Caco-2 (cell line): ENCODE results near the gene SMCO4. TPM values are rescaled to one million over a fixed set of nuclear protein-coding genes. Genes with fewer than 3 reads are reported as not detected.

Experiments used
- BruUV-seq: library from RNA; stranded (reverse); fragments of 400-500 nt; replicated peaks from 2 replicates; lab custom pipeline; 2021; lab: Mats Ljungman, UMichigan
- CTCF ChIA-PET: fragments of 300-600 bp; sonication (Branson Sonifier 250); formaldehyde crosslinking; loops from one replicate; lab custom pipeline; 2022; ENCODE audit warnings: antibody characterized with exemption; lab: Charles Lee
- POLR2A ChIA-PET: fragments of 300-600 bp; sonication (Branson Sonifier 250); formaldehyde crosslinking; loops from one replicate; lab custom pipeline; 2022; ENCODE audit warnings: antibody characterized with exemption; lab: Charles Lee
- DNase-seq, 2 experiments: peaks; one replicate each; pipeline versions ENCODE4 v3.0.0 to v3.0.0-alpha.2; 2020 to 2022
- H3K27me3 ChIP-seq: replicated peaks from 2 replicates; pipeline ENCODE4 v1.6.0; 2011; ENCODE audit warnings: low read length; ENCODE audit not compliant: control insufficient read depth, insufficient read depth
- H3K36me3 ChIP-seq: 2 replicates; pipeline ENCODE4 v1.5.1; 2011; ENCODE audit warnings: low read length; ENCODE audit not compliant: control insufficient read depth, insufficient read depth
- H3K4me1 ChIP-seq: fragments of 250-450 bp; sonication (Bioruptor Pico); 2 replicates; pipeline ENCODE4 v1.5.1; 2020; ENCODE audit warnings: mild to moderate bottlenecking
- H3K4me3 ChIP-seq: 2 replicates; pipeline ENCODE4 v1.5.1; 2011; ENCODE audit warnings: low read depth, mild to moderate bottlenecking, control low read depth, low read length
- H3K9me3 ChIP-seq: fragments of 250-450 bp; sonication (Bioruptor Pico); 2 replicates; pipeline ENCODE4 v1.5.1; 2020; ENCODE audit warnings: mild to moderate bottlenecking, moderate library complexity
- H3K27ac Mint-ChIP-seq: one replicate; pipeline ENCODE4 v1.8.0; 2022; ENCODE audit warnings: mixed read lengths; ENCODE audit not compliant: unreplicated experiment
- H3K27me3 Mint-ChIP-seq: one replicate; pipeline ENCODE4 v1.8.0; 2022; ENCODE audit warnings: mixed read lengths; ENCODE audit not compliant: insufficient read depth, unreplicated experiment
- H3K36me3 Mint-ChIP-seq: one replicate; pipeline ENCODE4 v1.8.0; 2022; ENCODE audit warnings: mild to moderate bottlenecking, mixed read lengths; ENCODE audit not compliant: insufficient read depth, unreplicated experiment
- H3K4me1 Mint-ChIP-seq: one replicate; pipeline ENCODE4 v1.8.0; 2022; ENCODE audit warnings: low read depth, mixed read lengths; ENCODE audit not compliant: unreplicated experiment
- H3K4me3 Mint-ChIP-seq: one replicate; pipeline ENCODE4 v1.8.0; 2022; ENCODE audit warnings: mild to moderate bottlenecking, moderate library complexity, mixed read lengths; ENCODE audit not compliant: unreplicated experiment
- H3K9me3 Mint-ChIP-seq: one replicate; pipeline ENCODE4 v1.8.0; 2022; ENCODE audit warnings: mixed read lengths; ENCODE audit not compliant: unreplicated experiment
- intact Hi-C: fragments of 100-400 bp; cut with micrococcal nuclease; formaldehyde crosslinking; loops from one replicate; pipeline ENCODE4 v1.10.0; 2022; ENCODE audit not compliant: unreplicated experiment
- total RNA-seq: library from RNA; stranded (reverse); gene quantifications from 2 replicates; pipeline ENCODE4 v1.2.3, GENCODE V29; 2022
- TF ChIP-seq, protein P1 (sequence below), 2 experiments: fragments of 200-600 bp in 1 of 2; IDR thresholded peaks; 1 replicate in 1 of 2; 2 replicates in 1 of 2; pipeline versions ENCODE4 v1.5.1 to v1.8.0; 2011 to 2022; ENCODE audit warnings: antibody characterized with exemption in 1 of 2, control low read depth in 1 of 2, inconsistent platforms in 1 of 2, low read depth in 1 of 2, low read length in 1 of 2, mild to moderate bottlenecking in 1 of 2, moderate library complexity in 1 of 2; ENCODE audit not compliant: insufficient read depth in 1 of 2, severe bottlenecking in 1 of 2, unreplicated experiment in 1 of 2

SMCO4 gene
- total RNA-seq, 1 experiment from 2014 or later: 46.3 TPM

DNA sequence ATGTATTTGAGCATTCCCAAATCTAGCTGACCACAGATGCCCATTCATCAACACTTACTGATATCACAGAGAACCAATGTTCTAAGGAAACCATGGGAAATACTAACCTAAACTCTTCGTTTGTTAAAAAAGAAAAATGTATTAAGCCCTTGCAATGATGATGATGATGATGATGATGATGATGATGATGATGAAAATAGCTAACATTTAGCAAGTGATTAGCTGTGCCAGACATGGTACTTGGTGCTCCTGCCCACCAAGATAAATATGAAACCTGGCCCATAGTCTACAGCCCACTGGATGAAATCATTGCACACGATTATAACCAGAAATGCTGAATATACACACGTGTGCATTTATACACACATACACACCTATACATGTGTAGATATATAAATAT is 37.5 kb downstream of the SMCO4 start:
- Mint-ChIP-seq H3K27ac (no peak overlapping the region), H3K27me3 (no peaks in the 10 kb centered on the region), H3K9me3 (peaks cover 18% of the 10 kb centered on the region), H3K4me3 (no peak overlapping the region), H3K4me1 (no peaks in the 10 kb centered on the region), H3K36me3 (no peaks in the 10 kb centered on the region)
- ChIA-PET CTCF (no interaction called here), POLR2A (no interaction called here)
- TF ChIP-seq, protein P1, sequence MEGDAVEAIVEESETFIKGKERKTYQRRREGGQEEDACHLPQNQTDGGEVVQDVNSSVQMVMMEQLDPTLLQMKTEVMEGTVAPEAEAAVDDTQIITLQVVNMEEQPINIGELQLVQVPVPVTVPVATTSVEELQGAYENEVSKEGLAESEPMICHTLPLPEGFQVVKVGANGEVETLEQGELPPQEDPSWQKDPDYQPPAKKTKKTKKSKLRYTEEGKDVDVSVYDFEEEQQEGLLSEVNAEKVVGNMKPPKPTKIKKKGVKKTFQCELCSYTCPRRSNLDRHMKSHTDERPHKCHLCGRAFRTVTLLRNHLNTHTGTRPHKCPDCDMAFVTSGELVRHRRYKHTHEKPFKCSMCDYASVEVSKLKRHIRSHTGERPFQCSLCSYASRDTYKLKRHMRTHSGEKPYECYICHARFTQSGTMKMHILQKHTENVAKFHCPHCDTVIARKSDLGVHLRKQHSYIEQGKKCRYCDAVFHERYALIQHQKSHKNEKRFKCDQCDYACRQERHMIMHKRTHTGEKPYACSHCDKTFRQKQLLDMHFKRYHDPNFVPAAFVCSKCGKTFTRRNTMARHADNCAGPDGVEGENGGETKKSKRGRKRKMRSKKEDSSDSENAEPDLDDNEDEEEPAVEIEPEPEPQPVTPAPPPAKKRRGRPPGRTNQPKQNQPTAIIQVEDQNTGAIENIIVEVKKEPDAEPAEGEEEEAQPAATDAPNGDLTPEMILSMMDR (IDR thresholded peaks at IDR 0.05; ENCODE audit: insufficient read depth in 1 of 2, low read depth in 1 of 2, low read length in 1 of 2, severe bottlenecking in 1 of 2, unreplicated experiment in 1 of 2): no peak
- no peak overlapping the region for H3K4me3 ChIP-seq
- DNase-seq: no peak
- peaks cover 3% of the 10 kb centered on the region; the same call in 1 of the 2 replicates for H3K4me1 ChIP-seq
- BruUV-seq: no TSS peak
- H3K36me3 ChIP-seq: no peaks in the 10 kb centered on the region
- intact Hi-C loops: no loop called here
- no peaks in the 10 kb centered on the region for H3K9me3 ChIP-seq
- no peaks in the 10 kb centered on the region for H3K27me3 ChIP-seq

GRCh38 chr11:93504110-93505095 is 38.8 kb downstream of the SMCO4 start:
- H3K27me3 Mint-ChIP-seq: no peaks in the 10 kb centered on the region
- Histone ChIP-seq H3K36me3 (no peaks in the 10 kb centered on the region), H3K4me3 (no peak overlapping the region), H3K27me3 (no peaks in the 10 kb centered on the region), H3K9me3 (no peaks in the 10 kb centered on the region), H3K4me1 (peaks cover 3% of the 10 kb centered on the region; the same call in 1 of the 2 replicates)
- no peaks in the 10 kb centered on the region for H3K4me1 Mint-ChIP-seq
- no peak overlapping the region for H3K4me3 Mint-ChIP-seq
- POLR2A ChIA-PET: no interaction called here
- H3K27ac Mint-ChIP-seq: no peak overlapping the region
- CTCF ChIA-PET: no interaction called here
- TF ChIP-seq, protein P1 (IDR thresholded peaks at IDR 0.05; ENCODE audit: insufficient read depth in 1 of 2, low read depth in 1 of 2, low read length in 1 of 2, severe bottlenecking in 1 of 2, unreplicated experiment in 1 of 2): no peak
- H3K9me3 Mint-ChIP-seq: peaks cover 12% of the 10 kb centered on the region
- no peaks in the 10 kb centered on the region for H3K36me3 Mint-ChIP-seq
- no TSS peak for BruUV-seq
- DNase-seq: no peak
- intact Hi-C loops: no loop called here

DNA sequence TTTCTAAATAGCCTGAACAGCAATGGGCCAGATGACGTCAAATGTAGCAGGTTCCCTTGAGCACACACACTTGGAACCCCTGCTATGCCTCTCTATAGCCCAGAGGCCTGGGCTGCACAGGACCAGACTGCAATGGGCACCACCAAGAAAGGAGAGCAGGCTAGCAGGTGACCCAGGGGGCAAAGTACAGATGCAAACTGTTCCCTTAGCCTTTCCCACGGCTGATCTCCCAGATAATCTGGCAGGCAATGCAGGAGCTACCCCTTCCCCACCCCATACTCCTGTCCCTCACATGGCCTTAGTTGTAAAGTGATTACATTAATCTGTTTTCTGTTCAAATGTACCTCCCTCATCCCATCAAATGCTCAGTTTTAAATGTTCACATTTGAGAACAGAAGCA is 41.3 kb downstream of the SMCO4 start:
- intact Hi-C loops: loop anchor here (1.0 kb wide), 1 partner anchor 15 kb away; no protein-coding TSS in a partner anchor

More for the DNA sequence above, 41.3 kb downstream of the SMCO4 start:
- Histone ChIP-seq H3K36me3 (no peaks in the 10 kb centered on the region), H3K9me3 (no peaks in the 10 kb centered on the region), H3K4me3 (no peak overlapping the region), H3K4me1 (peaks cover 14% of the 10 kb centered on the region; the same call in 1 of the 2 replicates), H3K27me3 (no peaks in the 10 kb centered on the region)
- Mint-ChIP-seq H3K9me3 (no peaks in the 10 kb centered on the region), H3K27ac (no peak overlapping the region), H3K27me3 (no peaks in the 10 kb centered on the region), H3K4me1 (peaks cover 8% of the 10 kb centered on the region), H3K36me3 (no peaks in the 10 kb centered on the region), H3K4me3 (no peak overlapping the region)
- ChIA-PET POLR2A (no interaction called here), CTCF (no interaction called here)
- BruUV-seq: no TSS peak
- DNase-seq: no peak
- TF ChIP-seq, protein P1 (IDR thresholded peaks at IDR 0.05; ENCODE audit: insufficient read depth in 1 of 2, low read depth in 1 of 2, low read length in 1 of 2, severe bottlenecking in 1 of 2, unreplicated experiment in 1 of 2): no peak
